ENCODE data around the gene N4BP2L2.
A peak's percentile ranks its signal among the peaks of the same experiment; 100 is the strongest.

The N4BP2L2 gene

DNA sequence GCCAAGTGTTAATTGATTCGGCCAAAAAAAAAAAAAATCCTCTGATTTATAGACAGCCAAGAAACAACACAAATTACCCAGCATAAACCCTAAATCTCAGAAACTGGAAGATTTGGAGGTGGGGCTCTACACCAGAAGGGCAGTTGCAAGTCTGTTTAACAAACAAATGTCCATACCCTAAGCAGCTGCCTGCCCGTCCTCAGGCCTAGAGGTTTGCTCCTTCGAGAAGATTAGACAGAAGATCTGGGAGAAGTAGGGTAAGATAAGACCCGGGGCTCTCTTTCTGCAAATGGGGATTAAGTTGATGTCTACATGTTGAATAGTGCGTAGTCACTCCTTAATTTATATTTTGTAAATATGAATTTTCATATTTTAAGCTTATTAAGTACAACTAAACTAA, 107.2 kb downstream of the N4BP2L2 start:
- DNase-seq = no peak
- in situ Hi-C loops (cut with MboI; ENCODE audit: low pct_unique_long_range_greater_than_20kb, low sequenced_read_pairs) = no loop called here

DNA sequence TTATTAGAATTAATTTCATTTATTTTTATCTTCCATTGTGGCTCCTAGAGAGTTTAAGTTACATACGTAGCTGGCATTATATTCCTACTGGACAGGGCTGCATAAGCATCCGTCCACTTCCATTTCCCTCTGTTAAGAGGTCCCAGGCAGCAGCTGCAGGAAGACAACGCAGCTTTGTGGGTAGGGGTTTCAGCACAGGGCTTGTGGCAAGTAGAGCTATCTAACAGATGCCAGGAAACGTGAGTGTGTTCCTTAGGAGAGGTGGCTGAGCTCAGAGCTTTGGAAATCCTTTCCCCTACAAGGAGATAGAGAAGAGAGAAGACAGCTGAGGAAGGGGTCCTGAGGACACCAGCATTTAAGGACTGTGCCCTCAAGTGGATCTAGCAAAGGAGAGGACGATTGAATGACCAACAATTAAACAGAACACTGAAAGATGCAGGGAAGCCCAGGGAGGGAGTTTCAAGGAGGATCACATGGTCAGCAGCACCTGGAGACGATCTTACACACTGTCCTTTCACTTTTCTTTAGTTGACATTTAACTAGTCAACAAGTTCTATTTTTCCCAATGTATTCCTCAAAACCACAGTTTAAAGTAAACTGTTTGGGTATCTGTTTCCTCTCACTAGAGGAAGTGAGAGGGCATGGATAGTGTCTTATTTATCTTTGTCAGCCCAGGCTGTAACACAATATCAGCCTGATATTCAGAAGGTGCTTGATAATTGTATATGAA, 108.4 kb downstream of the N4BP2L2 start:
- peak; percentile 49 for DNase-seq
- in situ Hi-C loops (cut with MboI; ENCODE audit: low pct_unique_long_range_greater_than_20kb, low sequenced_read_pairs) = no loop called here

GRCh38 chr13:32429433-32429909, 109.1 kb downstream of the N4BP2L2 start:
- no peak for DNase-seq
- in situ Hi-C loops (cut with MboI; ENCODE audit: low pct_unique_long_range_greater_than_20kb, low sequenced_read_pairs) = no loop called here

- in situ Hi-C loops (cut with MboI; ENCODE audit: low pct_unique_long_range_greater_than_20kb, low sequenced_read_pairs) = no loop called here
- peak; percentile 63 for DNase-seq
Measured at GRCh38 chr13:32428581-32429432, 109.8 kb downstream of the N4BP2L2 start.

DNA sequence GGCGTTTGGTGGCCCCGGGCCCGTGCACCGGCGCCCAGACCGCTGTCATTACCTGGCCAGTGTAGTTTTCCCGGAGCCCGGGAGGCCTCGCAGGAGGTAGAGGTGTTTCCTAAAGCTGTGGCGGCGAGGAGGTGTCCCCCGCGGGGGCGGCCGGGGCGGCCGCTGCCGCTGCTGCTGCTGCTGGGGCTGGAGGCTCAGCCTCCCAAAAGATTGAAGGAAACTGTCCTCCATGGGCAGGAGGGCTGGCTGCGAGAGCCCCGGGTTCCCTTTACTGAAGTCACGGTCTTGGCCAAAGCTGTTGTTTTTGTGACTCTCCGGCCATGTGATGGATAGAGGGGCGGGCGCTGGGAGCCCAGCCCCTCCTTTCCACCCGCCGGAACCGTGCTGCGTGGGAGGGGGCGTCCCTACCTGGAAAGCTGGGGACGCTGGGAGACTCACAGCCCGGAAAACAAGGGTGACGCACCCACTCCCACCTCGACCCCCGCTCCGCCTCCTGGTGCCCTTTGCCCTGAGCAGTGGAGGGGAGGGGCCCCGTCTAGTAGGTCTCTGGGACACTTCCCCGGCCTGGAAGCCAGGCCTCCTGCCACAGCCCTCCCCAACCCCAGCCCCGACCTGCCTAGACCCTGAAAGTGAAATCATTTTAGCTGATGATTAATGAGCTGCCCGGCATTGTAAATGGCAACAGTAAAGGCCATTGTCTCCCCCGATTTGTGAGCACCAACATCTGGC, 110.6 kb downstream of the N4BP2L2 start, which contains the start of gene N4BP2L1:
Gene N4BP2L1, minus strand, starts transcription at position 279 of the 729 bp plus-strand sequence. Its CDS starts 48 bp downstream, at position 231.
- in situ Hi-C loops (cut with MboI; ENCODE audit: low pct_unique_long_range_greater_than_20kb, low sequenced_read_pairs) = no loop called here
- peak; percentile 92 for DNase-seq

DNA sequence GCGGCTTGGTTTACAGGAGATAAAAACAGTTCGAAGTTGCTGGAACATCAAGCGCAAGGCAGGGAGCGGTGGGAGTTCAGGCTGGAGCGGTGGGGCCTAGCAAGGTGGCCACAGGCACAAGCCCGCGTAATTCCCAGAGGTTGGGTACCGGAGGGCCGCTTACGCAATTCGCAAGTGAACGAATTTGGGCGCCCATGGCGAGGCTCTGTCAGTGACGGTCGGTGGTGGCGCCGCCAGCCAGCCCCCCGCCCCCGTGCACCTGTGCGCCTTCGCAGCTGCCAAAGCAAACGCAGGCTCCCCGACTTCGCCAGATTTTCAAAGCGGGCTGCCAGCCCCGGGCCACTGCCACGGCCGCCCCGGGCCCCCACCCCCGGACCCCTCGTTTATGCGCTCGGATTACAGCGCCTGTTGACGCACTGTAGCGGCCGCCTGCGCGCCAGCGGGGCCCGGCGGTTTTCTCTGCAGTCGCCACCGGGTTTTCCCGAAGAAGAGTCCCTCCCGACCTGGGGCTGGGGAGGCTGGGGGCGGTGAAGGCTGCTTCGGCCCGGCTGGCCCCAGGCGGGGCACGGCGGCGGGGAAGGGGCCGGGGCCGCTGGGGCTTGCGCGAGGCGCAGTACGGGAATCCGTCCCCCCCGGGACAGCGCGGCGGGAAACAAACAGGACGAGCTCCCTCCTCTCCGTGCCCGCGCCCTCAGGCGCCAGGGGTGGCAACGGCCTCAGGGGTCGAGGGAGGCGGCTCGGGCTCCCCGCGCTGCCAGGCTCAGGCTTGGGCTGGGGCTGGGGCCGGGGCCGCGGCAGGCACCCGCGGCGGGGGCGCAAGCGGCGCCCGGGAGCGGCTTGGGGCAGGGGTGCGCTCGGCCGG, 111.4 kb downstream of the N4BP2L2 start:
- no peak for DNase-seq
- in situ Hi-C loops (cut with MboI; ENCODE audit: low pct_unique_long_range_greater_than_20kb, low sequenced_read_pairs) = no loop called here

GRCh38 chr13:32426191-32426989, 112.2 kb downstream of the N4BP2L2 start:
- in situ Hi-C loops (cut with MboI; ENCODE audit: low pct_unique_long_range_greater_than_20kb, low sequenced_read_pairs) = no loop called here
- DNase-seq = peak; percentile 75

- in situ Hi-C loops (cut with MboI; ENCODE audit: low pct_unique_long_range_greater_than_20kb, low sequenced_read_pairs) = no loop called here
- no peak for DNase-seq
Measured at GRCh38 chr13:32425158-32425557, 113.4 kb downstream of the N4BP2L2 start.

DNA sequence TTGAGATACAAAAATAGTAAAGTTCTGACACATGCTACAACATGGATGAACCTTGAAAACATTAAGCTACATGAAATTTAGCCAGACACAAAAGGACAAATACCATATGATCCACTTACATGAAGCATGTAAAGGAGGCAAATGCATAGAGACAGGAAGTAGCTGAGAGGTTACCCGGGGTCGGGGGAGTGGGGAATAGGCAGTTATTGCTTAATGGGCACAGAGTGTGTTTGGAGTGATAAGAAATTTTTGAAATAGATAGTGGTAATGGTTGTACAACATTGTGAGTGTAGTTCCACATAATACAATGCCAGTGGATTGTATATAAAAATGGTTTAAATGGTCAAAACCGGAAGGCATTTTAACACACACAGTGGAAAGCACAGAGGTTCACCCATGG, 115.0 kb downstream of the N4BP2L2 start:
- in situ Hi-C loops (cut with MboI; ENCODE audit: low pct_unique_long_range_greater_than_20kb, low sequenced_read_pairs) = no loop called here
- peak; percentile 83 for DNase-seq

GRCh38 chr13:32419862-32420261, 118.7 kb downstream of the N4BP2L2 start:
- in situ Hi-C loops (cut with MboI; ENCODE audit: low pct_unique_long_range_greater_than_20kb, low sequenced_read_pairs) = no loop called here
- no peak for DNase-seq

DNA sequence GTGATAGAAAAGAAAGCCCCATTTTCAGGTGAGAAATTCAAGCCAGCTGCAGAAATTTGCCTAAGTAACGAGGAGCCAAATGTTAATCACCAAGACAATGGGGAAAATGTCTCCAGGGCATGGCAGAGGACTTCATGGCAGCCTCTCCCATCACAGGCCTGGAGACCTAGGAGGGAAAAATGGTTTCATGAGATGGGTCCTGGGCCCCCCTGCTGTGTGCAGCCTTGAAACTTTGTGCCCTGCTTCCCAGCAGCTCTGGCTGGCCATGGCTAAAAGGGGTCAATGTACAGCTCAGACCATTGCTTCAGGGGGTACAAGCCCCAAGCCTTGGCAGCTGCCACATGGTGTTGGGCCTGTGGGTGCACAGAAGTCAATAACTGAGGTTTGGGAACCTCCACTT, 120.6 kb downstream of the N4BP2L2 start:
- in situ Hi-C loops (cut with MboI; ENCODE audit: low pct_unique_long_range_greater_than_20kb, low sequenced_read_pairs) = no loop called here
- no peak for DNase-seq

GRCh38 chr13:32415019-32415418, 123.6 kb downstream of the N4BP2L2 start:
- in situ Hi-C loops (cut with MboI; ENCODE audit: low pct_unique_long_range_greater_than_20kb, low sequenced_read_pairs) = no loop called here
- peak; percentile 34 for DNase-seq

DNA sequence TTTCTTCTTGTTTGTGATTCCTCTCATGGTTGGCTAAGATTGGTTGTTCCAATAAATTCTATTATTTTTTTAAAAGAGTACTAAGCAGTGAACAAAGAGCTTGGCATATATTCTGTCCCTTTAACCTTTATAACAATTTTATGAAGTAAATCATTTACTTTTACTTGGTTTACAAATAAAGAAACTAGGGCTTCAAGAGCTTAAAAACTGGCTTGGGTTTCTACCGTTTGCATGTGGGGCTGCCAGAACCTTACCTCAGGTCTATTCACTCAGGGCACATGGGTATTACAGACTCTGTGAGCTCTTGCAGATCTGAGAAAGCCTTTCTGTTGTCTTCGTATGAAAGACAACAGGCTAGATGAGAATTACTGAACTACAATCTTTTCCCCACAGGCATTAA, 124.0 kb downstream of the N4BP2L2 start:
- DNase-seq = no peak
- in situ Hi-C loops (cut with MboI; ENCODE audit: low pct_unique_long_range_greater_than_20kb, low sequenced_read_pairs) = no loop called here

DNA sequence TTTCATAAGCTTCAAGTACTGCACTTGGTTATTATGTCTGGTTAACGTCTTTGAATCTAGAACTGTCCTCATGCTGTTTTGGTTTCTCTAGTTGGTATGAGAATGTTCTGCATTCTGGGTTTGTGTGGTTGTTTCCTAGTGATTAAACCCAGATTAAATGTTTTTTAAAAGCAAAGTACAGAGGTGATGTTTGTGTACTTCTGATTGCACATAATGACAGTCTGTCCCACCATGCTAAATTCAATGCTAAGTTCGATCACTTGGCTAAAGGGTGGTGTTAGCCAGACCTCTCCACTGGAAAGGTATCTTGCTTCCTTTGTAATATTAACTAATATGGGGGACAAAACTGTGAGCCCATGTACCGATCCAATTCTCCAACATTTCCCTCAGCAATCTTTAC, 125.3 kb downstream of the N4BP2L2 start:
- in situ Hi-C loops (cut with MboI; ENCODE audit: low pct_unique_long_range_greater_than_20kb, low sequenced_read_pairs) = no loop called here
- no peak for DNase-seq

GRCh38 chr13:32409561-32410421, 128.8 kb downstream of the N4BP2L2 start:
- in situ Hi-C loops (cut with MboI; ENCODE audit: low pct_unique_long_range_greater_than_20kb, low sequenced_read_pairs) = no loop called here
- DNase-seq = no peak

DNA sequence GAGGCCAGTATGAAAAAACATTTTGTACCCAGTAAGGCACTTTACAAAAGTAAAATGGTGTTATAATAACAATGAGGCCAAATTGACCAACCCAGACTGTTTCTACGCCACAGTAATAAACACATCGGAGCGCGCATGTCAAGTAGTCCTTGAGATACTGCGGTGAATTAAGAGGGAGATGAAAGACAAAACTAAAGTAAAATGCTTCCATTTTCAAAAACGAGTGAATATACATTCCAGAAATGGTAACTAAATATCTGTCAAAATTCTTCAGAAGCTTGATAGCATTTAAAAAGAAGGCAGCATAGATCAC, 129.6 kb downstream of the N4BP2L2 start:
- in situ Hi-C loops (cut with MboI; ENCODE audit: low pct_unique_long_range_greater_than_20kb, low sequenced_read_pairs) = no loop called here
- no peak for DNase-seq

GRCh38 chr13:32408296-32409000, 130.1 kb downstream of the N4BP2L2 start:
- in situ Hi-C loops (cut with MboI; ENCODE audit: low pct_unique_long_range_greater_than_20kb, low sequenced_read_pairs) = no loop called here
- DNase-seq = no peak
